Activated CD4-positive, alpha-beta T cell treated with anti-CD3 and anti-CD28 coated beads for 1 hour (primary cell): Measurements from ENCODE around the gene HGD.
"Not testable (repeated sequence)": the region's sequence is repeated elsewhere in the genome, so short reads cannot be mapped to it uniquely, and the experiment has no call there.

ENCODE experiments used
- DNase-seq: peaks from one replicate; pipeline ENCODE4 v3.0.0-alpha.2; 2020

The HGD gene

DNA sequence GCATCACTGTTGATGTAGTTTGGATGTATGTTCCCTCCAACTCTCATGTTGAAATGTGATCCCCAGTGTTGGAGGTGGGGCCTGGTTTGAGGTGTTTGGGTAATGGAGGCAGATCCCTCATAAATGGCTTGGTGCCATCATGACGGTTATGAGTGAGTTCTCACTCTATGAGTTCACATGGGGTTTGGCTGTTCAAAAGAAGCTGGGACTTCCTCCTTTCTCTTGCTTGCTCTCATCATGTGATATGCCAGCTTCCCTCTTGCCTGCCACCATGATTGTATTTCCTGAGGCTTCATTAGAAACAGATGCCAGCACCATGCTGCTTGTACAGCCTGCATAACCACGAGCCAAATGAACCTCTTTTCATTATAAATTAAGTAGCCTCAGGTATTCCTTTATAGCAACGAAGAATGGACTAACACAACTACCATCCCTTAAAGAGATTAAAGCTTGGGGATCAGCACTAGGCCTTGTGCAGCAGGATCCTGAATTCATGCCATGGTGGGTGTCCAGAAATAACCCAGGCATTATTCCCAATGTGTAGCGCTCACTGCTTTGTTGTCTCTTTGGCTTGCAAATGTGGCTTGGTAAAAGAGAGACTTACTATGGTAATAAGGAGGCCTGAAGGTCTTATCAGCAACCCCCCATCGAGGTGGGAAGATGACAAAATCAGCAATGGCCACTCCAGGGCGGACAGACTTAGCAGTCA, 44.0 kb downstream of the HGD start:
- no peak for DNase-seq

DNA sequence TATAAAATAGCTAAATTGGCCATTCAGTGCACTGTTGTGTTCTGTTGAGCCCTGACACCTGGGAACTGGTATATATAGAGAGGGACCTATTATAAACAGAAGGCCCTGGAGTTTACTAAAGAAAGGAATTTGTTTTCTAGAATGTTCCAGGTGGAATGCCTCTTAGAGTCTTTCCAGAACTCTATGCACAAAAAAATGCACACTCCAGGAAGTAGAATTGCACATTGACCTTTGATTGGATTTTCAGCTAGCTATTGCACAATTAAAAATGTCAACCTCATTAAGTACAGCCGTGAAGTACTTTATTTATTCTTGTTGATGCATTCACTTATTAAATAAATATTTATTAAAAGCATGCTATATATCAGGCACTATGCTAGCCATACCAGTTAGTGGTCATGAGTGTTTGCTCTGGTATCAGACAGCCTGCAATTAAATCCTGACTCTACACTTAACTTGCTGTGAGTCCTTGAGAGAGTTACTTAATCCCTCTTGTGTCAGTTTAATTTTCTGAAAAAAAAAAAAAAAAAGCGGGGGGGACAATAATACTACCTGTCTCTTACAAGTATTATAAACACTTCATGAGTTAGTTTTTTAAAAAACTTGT, 45.1 kb downstream of the HGD start:
- DNase-seq, result no peak

DNA sequence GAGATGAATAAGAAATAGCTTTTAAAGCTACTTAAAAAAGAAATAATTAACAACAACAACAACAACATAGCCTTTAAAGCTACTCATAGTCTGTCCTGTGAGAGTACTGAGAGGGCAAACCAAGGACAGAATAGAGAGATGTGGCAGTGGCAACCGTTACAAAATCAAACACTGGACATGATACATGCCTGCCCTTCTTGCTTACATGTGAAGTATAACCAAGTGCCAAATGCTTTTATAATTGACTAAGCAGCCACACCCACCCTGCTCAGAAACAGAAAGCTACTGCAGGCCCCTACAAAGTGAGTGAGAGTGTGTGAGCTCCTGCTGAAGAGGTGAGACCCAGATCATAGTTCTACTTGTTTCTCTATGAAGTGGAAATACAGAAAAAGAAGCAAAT, 47.5 kb downstream of the HGD start:
- no peak for DNase-seq

DNA sequence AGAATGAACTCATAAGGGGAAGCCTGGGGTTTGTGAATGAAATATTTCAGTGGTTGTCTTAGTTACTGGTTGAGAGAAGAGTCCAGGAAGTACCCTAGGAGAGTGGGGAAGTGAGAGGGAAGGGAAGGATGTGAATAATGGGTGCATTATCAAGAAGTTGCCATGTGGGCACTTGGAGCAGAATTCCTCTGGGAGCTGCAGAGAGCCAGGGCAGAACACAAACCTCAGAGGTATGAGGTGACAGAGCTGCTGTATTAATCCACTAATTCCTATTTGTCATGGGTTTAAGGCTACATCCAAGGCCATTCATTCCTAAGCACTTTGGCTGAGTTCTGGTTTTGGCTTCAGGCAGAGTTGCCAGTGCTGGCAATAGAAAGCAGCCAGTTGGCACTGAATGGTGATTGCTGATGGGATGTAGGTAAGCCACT, 56.9 kb downstream of the HGD start:
- DNase-seq, result no peak

DNA sequence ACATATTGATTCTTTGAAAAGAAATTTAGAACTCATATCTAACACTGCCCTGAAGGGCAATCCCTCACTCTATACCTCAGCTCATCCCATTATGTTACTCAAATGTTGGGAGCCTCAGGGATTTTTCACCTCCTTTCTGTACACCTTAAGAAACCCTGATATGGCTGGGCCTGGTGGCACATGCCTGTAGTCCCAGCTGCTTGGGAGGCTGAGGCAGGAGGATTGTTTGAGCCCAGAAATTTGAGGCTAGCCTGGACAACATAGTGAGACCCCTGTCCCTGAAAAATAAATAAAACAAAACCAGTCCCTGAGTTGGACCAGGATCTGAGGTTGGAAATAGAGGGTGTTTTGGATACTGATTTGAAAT, 58.3 kb downstream of the HGD start:
- DNase-seq, result no peak

DNA sequence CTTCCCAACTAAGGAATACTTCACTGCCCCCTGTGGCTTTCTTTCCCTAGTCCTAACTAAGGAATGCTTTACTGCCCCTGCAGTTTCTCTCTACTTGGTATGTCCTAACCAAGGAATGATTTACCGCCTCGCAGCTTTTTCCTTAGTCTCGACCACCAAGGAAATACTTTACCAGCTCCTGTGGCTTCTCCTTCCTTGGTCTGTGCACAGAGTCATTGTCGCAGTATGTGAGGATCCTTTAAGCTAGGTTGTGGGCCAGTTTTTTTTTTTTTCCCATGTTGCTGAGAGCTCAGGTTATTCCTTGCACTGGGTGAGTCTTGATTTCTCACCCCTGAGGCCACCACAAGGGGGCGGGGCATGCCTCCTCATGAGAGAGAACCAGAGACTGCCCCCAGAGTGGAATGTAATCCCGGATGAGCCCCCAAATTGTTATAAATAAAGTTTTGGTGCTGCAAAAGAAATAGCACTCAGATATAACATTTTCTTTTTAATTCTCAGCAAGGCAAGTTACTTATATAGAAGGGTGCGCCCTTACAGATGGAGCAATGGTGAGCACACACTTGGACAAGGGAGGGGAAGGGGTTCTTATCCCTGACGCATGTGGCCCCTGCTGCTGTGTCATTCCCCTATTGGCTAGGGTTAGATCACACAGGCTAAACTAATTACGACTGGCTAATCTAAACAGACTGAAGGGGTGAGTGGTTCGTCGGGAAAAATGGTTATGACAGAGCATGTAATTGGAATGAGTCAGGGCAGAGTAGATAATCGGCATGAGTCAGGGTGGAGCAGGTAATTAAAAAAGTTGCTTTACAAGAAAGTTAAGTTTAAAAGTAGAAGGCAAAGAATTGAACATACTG, 58.9 kb downstream of the HGD start:
- no peak for DNase-seq

DNA sequence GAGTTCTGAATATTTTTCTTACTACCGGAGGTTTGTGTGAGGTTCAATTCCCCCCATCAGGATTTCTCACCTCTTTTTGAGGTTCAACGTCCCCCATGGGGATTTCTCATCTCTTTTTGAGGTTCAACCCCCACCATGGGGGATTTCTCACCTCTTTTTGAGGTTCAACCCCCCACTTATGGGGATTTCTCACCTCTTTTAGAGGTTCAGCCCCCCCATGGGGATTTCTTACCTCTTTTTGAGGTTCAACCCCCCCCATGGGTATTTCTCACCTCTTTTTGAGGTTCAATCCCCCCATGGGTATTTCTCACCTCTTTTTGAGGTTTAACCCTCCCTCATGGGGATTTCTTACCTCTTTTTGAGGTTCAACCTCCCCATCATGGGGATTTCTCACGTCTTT, 59.6 kb downstream of the HGD start:
- no peak for DNase-seq

DNA sequence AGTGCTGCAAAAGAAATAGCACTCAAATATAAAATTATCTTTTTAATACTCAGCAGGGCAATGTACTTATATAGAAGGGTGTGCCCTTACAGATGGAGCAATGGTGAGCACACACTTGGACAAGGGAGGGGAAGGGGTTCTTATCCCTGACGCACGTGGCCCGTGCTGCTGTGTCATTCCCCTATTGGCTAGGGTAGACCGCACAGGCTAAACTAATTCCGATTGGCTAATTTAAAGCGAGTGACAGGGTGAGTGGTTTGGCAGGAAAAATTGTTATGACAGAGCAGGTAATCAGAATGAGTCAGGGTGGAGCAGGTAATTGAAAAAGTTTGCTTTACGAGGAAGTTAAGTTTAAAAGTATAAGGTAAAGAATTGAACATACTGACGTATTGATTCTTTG, 65.3 kb downstream of the HGD start:
- not testable (repeated sequence) for DNase-seq

DNA sequence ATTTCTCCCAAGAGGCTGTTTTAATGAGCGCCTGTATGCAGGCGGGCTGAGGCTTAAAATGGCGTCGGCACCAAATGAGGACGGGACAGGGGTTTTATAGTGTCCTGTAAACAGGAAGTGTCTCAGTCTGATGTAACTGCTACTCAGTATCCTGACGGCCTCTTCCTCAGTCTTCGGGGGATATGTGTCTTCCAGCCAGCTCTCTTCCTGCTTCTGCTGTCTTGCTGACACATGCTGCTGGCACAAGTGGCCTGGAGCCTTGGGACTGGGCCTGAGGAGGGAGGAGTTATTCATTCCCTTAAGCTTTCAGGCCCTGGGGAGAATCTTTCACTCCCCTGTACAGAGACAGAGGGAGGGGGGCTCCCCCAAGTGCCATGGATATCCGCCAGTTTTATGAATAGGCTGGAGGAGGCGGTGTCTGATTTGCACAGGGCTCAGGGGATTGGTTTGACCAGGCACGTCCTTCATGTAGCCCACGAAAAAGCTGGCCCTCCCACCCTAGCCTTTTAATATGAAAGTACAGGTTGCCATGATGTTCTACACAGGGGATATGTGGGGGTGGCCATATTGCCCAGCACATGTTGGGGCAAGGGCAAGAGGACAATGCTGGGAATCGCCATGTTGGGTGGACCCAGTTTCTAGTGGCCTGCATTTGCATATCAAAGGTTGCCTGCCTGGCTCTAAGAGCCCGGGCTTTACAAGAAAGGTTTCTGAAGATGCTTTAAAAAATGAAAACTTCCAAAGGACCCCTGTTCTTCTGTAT, 66.0 kb downstream of the HGD start:
- DNase-seq, result no peak

DNA sequence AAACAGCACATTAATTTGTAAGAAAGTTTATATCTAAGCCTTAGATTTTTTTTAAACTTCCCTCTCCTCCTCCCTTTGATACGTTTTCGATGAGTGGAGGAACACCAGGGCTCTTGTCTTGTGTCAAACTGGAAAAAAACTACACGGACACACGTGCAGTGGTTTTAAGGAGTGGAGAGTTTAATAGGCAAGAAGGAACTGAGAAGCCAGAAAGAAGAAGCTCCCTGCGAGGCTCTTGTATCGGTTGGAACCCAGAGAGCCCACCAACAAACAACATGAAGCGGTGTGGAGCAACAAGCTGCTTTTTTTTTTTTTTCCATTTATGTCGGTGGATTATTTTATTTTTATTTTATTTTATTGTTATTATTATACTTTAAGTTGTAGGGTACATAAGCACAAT, 67.3 kb downstream of the HGD start:
- DNase-seq, result no peak

DNA sequence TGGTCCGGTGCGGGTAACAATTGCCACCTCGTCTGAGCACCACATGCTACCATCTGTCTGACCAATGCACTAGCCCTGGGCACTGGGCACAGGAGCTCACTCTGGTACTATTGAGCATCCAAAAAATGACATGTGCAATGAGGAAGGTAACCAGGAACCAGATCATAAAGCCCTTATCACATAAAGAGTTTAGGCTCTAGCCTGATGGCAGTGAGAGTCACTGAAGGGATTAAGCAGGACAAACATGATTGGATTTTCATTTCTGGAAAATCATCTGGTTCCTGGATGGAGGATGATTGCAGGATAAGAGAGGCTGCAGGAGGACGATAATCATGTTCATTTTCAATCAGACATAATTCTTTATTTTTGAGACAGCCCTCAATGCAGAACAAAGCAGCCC, 73.5 kb downstream of the HGD start:
- no peak for DNase-seq

DNA sequence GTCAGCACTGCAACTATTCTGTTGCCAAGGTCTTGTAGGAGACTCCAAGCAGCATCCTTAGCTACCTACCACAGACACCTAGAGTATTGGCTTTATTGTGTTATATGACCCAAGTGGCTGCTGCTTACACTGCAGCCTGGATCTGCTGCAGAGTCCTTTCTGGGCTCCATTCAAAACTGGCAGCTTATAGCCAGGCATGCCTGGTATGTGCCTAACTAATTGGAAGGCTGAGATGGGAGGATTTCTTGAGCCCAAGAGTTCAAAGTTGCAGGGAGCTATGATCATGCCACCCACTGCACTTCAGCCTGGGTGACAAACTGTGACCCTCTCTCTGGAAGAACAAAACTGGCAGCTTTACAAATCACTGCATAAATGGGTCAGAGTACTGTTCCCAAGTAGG, 77.3 kb downstream of the HGD start:
- DNase-seq, result no peak

DNA sequence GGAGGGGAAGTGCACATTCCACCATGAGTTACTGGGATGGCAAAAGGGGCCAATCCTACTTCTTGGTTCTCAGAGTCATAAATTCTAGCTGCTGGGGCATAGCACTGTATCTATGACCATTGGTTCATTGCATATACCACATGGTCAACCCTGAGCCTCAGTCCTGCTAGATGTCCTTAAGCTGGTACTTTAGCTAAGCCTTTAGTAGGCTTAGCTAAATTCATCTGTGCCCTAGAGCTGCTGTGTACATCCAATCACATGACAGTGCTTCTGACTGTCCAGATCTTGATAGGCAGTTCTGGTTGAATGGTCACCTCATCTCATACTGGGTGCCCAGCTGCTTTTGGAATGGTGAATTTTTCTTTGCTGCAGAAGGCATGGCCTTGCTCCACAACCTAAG, 77.7 kb downstream of the HGD start:
- no peak for DNase-seq

DNA sequence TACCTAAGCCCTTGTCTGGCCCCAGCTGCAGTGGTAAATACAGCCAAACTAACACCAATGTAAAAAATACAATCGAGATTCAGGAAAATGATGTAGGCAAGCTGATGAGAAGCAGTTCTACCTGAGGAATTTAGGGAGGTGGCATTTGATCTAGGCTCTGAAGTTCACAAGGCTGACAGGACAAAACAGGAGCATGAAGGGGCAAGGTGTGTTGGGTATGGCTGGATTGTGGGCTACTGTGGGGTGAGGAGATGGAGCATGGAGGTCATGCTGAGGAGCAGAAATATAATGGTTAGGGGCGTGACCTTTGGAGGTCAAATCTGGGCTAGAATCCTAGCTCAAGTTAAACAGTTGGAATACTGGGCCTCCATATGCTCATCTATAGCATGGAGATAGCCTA, 79.4 kb downstream of the HGD start:
- no peak for DNase-seq

DNA sequence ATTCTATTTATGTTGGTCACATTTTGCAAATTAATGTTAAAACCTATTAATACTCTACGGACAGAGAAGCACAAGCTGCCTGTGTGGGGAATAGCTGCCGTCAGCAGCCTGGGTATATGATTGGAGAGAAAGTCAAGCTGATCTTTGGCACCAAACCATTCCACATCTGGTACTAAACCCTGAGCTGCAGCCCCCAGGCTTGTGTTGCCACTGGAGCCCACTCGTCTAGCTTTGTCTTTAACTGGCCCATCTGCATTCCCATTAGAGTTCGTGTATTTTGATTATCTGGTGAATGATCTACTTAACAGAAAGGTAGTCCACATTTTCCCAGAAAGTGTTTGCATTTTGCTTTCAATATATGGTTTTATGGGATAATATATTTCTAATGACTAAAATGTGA, 80.5 kb downstream of the HGD start:
- no peak for DNase-seq

DNA sequence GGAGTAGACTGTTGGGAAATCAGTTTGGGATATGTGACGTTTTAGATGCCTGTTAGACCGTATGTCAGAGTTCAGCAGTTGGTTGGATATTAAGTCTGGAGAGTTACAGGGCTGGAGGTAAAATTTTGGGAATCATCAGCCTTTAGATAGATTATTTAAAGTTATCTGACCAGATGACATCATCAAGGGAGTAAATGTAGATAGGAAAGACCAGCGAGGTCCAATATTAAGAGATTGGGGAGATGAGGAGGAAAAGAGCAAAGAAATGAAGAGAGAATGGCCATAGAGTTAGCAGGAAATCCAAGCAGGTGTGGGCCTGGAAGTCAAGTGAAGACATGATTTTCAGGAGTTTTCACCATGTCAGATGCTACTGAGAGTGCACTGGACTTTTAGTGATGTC, 82.8 kb downstream of the HGD start:
- DNase-seq, result no peak

DNA sequence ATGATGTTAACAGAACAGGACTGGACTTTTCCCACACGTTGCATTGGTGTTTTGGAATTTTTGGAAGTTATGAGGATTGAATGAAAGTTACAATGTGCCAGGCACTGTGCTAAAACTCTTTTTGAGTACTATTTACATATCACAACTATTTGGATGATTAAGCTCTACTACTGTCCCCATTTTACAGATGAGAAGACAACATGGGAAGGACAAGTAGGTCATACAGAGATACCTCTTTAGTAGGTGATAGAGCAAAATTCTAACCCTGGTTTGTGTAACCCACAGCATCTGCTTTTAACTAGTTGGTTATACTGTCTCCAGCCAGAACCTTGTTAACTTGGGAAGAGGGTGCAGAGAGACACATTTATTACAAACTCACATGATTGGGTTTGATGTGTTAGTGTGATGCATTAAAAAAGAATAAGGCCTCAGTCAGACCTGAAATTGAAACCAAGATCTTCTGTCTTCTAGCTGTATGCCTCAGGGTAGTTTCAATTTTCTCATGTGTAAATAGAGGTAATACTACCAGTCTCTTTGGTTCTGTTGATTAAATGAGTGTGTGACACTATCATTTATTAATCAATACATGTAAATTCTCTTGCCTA, 84.5 kb downstream of the HGD start:
- no peak for DNase-seq

DNA sequence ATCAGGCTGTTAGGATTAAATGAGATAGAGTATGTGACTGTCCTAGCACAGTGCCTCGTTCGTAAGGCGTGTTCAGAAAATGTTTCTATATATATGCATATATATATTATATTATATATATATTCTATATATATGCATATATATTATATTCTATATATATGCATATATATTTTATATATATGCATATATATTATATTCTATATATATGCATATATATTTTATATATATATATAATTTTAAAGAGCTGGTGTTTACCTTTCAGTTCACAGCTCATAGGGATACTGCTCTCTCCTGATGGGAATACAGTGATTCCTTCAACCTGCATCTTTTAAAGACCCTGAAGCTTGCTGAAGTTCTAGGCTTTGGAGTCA, 85.2 kb downstream of the HGD start:
- DNase-seq, result no peak

DNA sequence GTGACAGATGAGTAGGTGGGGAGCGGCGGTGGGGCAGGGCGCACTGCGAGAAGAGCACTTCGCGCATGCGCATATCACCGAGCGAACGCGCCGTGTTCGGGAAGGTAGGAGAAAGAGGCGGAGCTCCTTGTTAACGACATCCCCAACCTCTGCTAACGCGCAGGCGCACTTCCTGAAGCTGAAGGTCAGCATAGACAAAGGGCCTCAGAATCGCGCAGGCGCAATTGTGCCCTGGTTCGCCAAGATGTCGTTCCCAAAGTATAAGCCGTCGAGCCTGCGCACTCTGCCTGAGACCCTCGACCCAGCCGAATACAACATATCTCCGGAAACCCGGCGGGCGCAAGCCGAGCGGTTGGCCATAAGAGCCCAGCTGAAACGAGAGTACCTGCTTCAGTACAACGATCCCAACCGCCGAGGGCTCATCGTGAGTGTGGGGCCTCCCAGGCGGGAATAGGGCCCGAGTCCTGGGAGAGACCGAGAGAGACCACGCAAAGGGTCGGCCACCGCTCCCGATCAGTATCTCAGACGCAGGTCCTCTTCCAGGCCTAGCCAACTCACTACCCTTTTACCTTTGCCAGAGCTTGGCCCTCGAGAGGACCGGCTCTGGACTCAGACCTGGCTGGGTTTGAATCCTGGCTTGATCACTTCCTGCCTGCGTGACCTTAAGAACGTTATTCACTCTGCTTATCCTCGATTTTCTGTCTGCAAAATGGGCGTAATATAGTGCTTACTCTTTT, 85.8 kb downstream of the HGD start, which contains the start of gene NDUFB4:
TSS of gene NDUFB4 (plus strand) at position 221 of the 737 bp plus-strand sequence. CDS start at position 245, 24 bp downstream.
- DNase-seq, result peak; percentile 94

DNA sequence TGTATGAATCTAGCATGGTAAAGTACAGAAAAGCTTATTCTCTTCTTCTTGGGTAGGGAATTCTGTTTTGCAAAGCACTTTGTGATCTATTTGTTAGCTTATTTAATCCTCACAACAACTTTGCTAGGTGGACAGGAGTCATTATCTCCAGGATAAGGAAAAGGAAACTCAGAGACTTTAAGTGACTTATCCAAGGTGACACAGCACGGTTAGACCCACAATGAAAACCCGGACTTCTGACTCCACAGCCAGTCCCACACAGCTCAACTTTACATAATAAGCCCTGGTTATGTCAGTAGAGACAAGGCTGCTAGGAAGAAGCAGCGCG, 86.3 kb downstream of the HGD start:
- no peak for DNase-seq

DNA sequence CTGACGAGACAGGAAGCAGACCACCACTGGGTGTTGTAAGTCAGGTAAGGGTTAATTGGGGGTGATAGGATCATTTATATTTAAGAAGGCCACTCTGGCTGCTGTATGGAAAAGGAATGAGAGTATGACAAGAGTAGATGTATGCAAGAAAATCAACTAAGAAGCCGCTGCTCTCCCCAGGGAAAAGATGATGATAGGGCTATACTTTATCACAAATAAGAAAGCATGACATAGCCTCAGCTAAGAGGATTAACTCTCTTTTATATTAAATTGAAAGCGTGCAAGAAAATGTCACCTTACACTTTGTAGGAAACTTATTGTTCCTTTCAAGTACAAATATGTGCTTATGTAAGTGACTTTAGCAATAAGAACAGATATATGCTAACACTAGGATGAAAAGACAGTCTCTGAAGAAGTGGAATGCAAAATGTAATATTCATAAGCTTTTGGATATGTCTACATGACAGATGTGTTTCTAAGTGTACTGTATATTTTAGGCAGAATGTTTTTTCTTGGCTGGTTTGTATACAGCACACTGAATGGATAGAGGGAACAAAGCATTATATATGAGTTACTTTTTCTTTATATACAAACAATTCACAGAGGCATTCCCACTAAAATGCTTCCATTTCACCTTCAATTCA, 94.6 kb downstream of the HGD start:
- no peak for DNase-seq
